Inflammatory macrophage treated with lipopolysaccharide for 4 hours (primary cell): Measurements from ENCODE around the gene SLC25A1.

Source experiments
- DNase-seq: peaks from one replicate; pipeline ENCODE4 v3.0.0-alpha.2; 2020

The SLC25A1 gene

GRCh38 chr22:19134176-19134831, 44.2 kb downstream of the SLC25A1 start:
- DNase-seq, result no peak

- no peak for DNase-seq
Measured at GRCh38 chr22:19133561-19133960, 45.0 kb downstream of the SLC25A1 start.

DNA sequence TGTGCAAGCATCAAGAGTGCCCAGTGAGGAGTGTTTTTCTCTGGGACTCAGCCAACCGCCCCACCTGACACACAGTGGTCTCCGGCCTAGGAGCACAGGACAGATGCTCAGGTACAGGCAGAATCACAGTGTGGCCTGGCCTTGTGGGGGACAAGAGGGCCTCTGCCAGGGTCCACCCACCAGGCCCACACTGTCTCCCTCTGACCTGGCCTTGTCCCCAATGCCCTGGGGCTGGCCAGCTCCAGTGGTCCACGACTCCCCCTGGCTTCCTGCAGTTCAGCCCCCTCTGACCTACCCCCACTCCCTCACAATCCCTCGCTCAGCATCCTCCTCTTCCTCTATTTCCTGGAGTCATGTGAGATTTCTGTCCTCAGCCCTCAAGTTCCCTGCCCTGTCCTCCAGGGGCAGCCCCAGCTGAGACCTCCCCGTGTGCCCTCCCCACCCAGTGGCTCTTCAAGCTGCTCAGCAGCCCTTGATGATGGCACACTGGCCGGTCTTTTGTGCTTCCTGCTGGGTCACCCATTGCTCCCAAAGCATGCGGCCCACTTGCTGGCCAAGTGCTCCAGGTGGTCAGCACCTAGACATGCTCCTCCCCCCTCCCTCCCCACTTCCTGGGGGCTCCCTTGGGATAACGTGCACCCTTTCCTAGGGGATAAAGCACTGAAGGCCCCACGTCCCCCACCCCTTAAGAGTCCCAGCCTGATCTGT, 45.7 kb downstream of the SLC25A1 start:
- no peak for DNase-seq

DNA sequence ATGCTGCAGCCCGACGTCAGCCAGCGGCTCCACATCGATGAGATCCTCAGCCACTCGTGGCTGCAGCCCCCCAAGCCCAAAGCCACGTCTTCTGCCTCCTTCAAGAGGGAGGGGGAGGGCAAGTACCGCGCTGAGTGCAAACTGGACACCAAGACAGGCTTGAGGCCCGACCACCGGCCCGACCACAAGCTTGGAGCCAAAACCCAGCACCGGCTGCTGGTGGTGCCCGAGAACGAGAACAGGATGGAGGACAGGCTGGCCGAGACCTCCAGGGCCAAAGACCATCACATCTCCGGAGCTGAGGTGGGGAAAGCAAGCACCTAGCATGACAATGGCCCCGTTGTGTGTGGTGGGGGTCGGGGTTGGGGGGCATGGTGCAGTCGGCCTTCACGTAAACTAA, 46.4 kb downstream of the SLC25A1 start:
- DNase-seq, result no peak

- DNase-seq, result no peak
Measured at GRCh38 chr22:19131685-19132015, 46.9 kb downstream of the SLC25A1 start.

DNA sequence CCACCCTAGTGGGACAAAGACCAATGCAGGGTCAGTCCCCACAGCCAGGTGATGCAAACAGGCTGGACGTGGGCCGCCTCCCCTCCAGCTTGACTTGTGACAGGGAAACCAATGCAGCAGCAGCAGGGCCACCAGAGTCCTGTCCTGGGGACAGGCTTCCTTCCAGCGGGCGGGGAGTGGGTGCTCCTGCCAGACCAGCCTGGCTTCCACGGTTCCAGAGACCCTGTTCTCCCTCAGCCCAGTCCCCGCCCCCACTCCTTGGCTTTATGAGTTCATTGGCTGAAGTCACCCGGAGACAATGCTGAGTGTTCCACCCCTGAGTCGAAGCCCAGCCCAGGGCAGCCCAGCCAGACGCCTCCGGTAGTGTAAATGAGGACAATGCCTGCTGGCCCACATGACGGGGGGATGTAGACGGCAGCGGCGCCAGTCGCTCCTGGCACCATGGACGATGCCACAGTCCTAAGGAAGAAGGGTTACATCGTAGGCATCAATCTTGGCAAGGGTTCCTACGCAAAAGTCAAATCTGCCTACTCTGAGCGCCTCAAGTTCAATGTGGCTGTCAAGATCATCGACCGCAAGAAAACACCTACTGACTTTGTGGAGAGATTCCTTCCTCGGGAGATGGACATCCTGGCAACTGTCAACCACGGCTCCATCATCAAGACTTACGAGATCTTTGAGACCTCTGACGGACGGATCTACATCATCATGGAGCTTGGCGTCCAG, 47.4 kb downstream of the SLC25A1 start, which contains the start of gene TSSK2:
TSS of gene TSSK2 (plus strand) at position 350 of the 726 bp plus-strand sequence. CDS start at position 442, 92 bp downstream.
- no peak for DNase-seq

GRCh38 chr22:19129871-19130270, 48.7 kb downstream of the SLC25A1 start:
- DNase-seq, result no peak

DNA sequence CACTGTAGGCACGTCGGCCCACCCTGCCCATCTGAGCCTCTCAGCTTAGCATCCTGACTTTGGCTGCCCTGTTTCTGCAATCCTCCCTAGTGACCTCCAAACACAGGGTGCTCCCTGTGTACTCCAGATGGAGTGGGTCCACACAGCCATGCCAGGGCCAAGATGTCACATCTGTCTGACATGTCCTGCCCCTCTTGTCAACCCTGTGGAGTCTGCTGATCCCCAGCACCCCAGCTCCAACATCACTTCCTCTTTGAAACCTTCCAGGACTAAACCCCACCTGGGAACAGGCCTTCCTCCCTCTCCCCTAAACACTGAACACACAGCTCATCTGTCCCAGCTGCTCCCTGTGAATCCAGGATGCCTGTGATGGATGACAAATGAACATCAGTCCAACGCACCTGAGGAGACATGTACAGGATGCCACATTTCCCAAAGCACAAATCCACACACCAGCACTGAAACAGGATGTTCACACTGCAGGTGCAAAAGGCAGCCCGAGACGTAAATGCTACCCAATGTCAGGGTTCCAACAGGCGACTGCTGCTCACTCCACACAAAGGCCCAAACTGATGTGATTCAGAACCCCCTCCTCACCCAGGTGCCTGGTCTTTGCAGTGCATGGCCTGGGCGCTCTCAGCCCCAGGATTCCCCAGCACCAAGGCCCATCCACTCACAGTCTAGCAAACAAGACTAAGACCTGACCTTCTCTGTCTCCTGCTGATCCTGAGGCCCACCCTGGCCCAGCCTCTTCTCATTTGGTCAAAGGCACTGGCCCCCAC, 49.4 kb downstream of the SLC25A1 start:
- no peak for DNase-seq

- no peak for DNase-seq
Measured at GRCh38 chr22:19128009-19128401, 50.5 kb downstream of the SLC25A1 start.

GRCh38 chr22:19127329-19128008, 51.1 kb downstream of the SLC25A1 start:
- no peak for DNase-seq

DNA sequence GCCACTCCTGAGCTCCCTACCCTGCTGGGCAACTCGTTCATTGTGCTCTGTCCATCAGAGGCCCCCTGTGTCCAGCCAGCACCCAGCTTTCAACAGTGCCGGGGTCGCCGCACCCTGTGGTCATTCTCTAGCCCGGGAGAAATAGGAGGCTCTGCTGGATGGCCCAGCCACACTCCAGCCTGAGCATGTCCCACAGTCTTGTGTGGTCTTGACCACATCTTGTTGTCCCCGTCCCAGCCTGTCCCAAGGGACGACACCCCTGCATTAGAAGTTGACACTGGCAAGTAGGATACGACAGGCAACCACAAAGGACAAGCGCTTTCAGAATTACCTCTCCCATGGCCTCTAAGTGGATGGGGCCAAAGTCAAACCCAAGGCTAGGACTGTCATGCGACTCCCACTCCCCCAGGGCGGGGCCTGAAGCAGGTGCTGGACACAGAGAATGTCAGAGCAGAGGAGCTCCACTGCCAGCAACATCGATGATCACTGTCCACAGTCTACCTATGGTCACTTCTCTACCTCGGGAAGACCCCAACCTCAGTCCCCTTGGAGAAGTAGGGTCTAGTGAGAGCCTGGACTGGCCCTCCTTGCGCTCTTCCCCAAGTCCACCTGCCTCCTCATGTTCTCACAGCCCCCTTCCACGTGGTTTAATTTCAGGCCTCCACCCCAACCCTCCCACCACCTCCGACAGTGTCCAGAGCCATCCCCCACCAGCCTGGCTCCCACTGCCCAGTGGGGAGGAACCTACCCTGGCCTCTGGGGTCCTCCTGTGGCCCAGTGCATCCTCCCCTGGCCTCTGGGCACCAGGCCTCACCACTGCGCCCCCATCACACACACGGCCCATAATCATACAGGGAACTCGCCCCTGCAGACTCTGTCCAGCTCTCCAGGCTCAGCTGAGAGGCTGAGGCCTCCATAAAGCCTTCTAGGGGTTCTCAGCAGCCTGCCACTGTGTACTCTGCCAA, 51.9 kb downstream of the SLC25A1 start:
- DNase-seq, result no peak
